ENCODE measurements around the gene NELFB. TPM values are rescaled to one million over a fixed set of nuclear protein-coding genes. Genes with fewer than 3 reads are reported as not detected.

Gene NELFB
- polyA plus RNA-seq, 3 donors: 17.3 to 44.2 (median 18.8) TPM

DNA sequence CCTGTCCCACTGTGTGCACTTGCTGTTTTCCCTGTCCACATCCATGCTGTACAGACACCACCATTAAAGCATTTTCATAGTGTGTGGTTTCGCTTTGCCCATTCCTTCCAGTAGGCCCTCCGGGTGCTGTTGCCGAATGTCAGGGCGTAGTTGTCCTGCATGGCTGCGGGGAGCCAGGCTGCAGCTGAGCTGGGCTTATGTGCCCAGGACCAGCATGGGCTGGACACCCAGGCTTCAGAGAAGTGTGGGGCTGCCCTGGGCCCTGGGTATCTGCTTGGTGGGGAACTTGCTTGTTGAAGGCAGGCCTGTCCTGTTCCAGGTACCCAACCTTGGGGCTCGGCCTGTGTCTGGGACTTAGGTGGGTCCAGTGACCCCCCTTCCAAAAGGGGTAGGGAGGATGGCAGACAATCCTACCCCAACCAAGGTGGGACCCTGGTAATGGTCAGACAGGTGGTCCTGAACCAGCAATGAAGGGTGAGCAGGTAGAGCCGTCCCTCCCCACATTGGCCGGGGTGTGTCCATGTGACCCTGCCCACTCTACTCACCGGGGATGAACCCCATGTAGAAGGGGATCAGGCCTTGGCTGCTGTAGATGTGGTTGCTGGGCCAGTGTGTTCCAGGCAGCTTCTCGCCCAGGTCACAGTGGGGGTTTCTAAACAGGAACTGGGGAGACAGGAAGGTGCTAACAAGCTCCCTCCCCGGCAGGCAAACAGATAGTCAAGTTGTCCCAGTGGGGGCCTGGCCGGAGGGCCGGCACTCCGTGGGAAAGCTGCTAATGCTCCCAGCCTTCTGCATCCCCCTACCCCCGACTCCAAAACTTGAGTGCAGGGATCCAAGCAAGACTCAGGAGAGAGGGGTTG is 11.3 kb upstream of the NELFB start:
- Histone ChIP-seq H3K27me3 (ENCODE audit: control insufficient read depth in 2 of 2, insufficient read depth in 2 of 2, low read length in 2 of 2) (no peaks in the 10 kb centered on the region), H3K9me3 (replicated peaks in 1 of 2; ENCODE audit: control insufficient read depth in 1 of 2, insufficient read depth in 1 of 2, low read length in 2 of 2) (no peaks in the 10 kb centered on the region), H3K4me3 (replicated peaks in 1 of 3; ENCODE audit: low read depth in 2 of 3, low read length in 3 of 3) (no peak overlapping the region), H4K20me1 (ENCODE audit: insufficient read depth, low read length) (peaks cover 33% of the 10 kb centered on the region), H3K9ac (ENCODE audit: insufficient read depth, low read length, poor library complexity, severe bottlenecking) (no peak overlapping the region), H3K27ac (ENCODE audit: low read depth in 1 of 2, low read length in 2 of 2) (peak overlapping the region in 1 of 2 donors; percentile 20), H3K36me3 (replicated peaks in 1 of 2; ENCODE audit: control insufficient read depth in 1 of 2, insufficient read depth in 2 of 2, low read length in 2 of 2) (peaks cover 18 to 19% of the 10 kb centered on the region in 2 donors), H2AFZ (ENCODE audit: insufficient read depth, low read depth, low read length, poor library complexity, severe bottlenecking) (no peak overlapping the region), H3K4me1 (ENCODE audit: control insufficient read depth in 1 of 2, insufficient read depth in 2 of 2, low read length in 2 of 2) (peaks cover 29 to 44% of the 10 kb centered on the region in 2 donors), H3K79me2 (ENCODE audit: insufficient read depth, low read length) (peaks cover 25% of the 10 kb centered on the region), H3K4me2 (replicated peaks; ENCODE audit: extremely low read depth, low read length, poor library complexity, severe bottlenecking) (no peak overlapping the region)
- intact Hi-C loops (cut with micrococcal nuclease): loop anchor here in 1 of 2 donors (5.0 kb wide), 1 partner anchor 42 kb away; the partner anchor contains the start of gene TPRN
- TF ChIP-seq, protein P1, sequence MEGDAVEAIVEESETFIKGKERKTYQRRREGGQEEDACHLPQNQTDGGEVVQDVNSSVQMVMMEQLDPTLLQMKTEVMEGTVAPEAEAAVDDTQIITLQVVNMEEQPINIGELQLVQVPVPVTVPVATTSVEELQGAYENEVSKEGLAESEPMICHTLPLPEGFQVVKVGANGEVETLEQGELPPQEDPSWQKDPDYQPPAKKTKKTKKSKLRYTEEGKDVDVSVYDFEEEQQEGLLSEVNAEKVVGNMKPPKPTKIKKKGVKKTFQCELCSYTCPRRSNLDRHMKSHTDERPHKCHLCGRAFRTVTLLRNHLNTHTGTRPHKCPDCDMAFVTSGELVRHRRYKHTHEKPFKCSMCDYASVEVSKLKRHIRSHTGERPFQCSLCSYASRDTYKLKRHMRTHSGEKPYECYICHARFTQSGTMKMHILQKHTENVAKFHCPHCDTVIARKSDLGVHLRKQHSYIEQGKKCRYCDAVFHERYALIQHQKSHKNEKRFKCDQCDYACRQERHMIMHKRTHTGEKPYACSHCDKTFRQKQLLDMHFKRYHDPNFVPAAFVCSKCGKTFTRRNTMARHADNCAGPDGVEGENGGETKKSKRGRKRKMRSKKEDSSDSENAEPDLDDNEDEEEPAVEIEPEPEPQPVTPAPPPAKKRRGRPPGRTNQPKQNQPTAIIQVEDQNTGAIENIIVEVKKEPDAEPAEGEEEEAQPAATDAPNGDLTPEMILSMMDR (IDR thresholded peaks at IDR 0.05): no peak
- 80% methylated on average over 10 of the region's 15 CpGs for WGBS (ENCODE audit: insufficient coverage)
- peaks cover 15 to 18% of the 10 kb centered on the region in 2 donors for H3K36me3 Mint-ChIP-seq
- peak in 1 of 3 donors; percentile 47 for DNase-seq
- peaks cover 2 to 4% (median 2%) of the 10 kb centered on the region in 3 donors for H3K27me3 Mint-ChIP-seq (ENCODE audit: low read depth in 3 of 3)
- H3K4me1 Mint-ChIP-seq: peaks cover 36% of the 10 kb centered on the region
- H3K27ac Mint-ChIP-seq: peak overlapping the region in 5 of 7 donors; percentile 18 to 77 (median 57)
- H3K4me3 Mint-ChIP-seq: no peak overlapping the region
- H3K9me3 Mint-ChIP-seq: peaks cover 0 to 3% (median 0%) of the 10 kb centered on the region in 7 donors

- Histone ChIP-seq H3K79me2 (ENCODE audit: insufficient read depth, low read length) (peaks cover 17% of the 10 kb centered on the region), H3K9me3 (replicated peaks in 1 of 2; ENCODE audit: control insufficient read depth in 1 of 2, insufficient read depth in 1 of 2, low read length in 2 of 2) (no peaks in the 10 kb centered on the region), H3K27me3 (ENCODE audit: control insufficient read depth in 2 of 2, insufficient read depth in 2 of 2, low read length in 2 of 2) (no peaks in the 10 kb centered on the region), H3K27ac (ENCODE audit: low read depth in 1 of 2, low read length in 2 of 2) (no peak overlapping the region), H2AFZ (ENCODE audit: insufficient read depth, low read depth, low read length, poor library complexity, severe bottlenecking) (no peak overlapping the region), H3K4me3 (replicated peaks in 1 of 3; ENCODE audit: low read depth in 2 of 3, low read length in 3 of 3) (no peak overlapping the region), H3K9ac (ENCODE audit: insufficient read depth, low read length, poor library complexity, severe bottlenecking) (no peak overlapping the region), H4K20me1 (ENCODE audit: insufficient read depth, low read length) (peaks cover 33% of the 10 kb centered on the region), H3K4me1 (ENCODE audit: control insufficient read depth in 1 of 2, insufficient read depth in 2 of 2, low read length in 2 of 2) (peaks cover 20 to 35% of the 10 kb centered on the region in 2 donors), H3K4me2 (replicated peaks; ENCODE audit: extremely low read depth, low read length, poor library complexity, severe bottlenecking) (no peak overlapping the region), H3K36me3 (replicated peaks in 1 of 2; ENCODE audit: control insufficient read depth in 1 of 2, insufficient read depth in 2 of 2, low read length in 2 of 2) (peaks cover 18 to 19% of the 10 kb centered on the region in 2 donors)
- 91% methylated on average over 27 of the region's 36 CpGs for WGBS (ENCODE audit: insufficient coverage)
- TF ChIP-seq, protein P1 (IDR thresholded peaks at IDR 0.05): no peak
- DNase-seq: no peak
- intact Hi-C loops (cut with micrococcal nuclease): loop anchor here in 1 of 2 donors (5.0 kb wide), 1 partner anchor 42 kb away; the partner anchor contains the start of gene TPRN
- H3K27me3 Mint-ChIP-seq (ENCODE audit: low read depth in 3 of 3): peaks cover 2 to 7% (median 6%) of the 10 kb centered on the region in 3 donors
- H3K4me1 Mint-ChIP-seq: peaks cover 27% of the 10 kb centered on the region
- peaks cover 15 to 18% of the 10 kb centered on the region in 2 donors for H3K36me3 Mint-ChIP-seq
- no peak overlapping the region for H3K4me3 Mint-ChIP-seq
- H3K9me3 Mint-ChIP-seq: peaks cover 0 to 3% (median 0%) of the 10 kb centered on the region in 7 donors
- H3K27ac Mint-ChIP-seq: no peak overlapping the region
Measured at GRCh38 chr9:137244486-137245449, 10.4 kb upstream of the NELFB start.
